IMR-90 (cell line): Measurements from ENCODE around the gene CSK. TPM values are rescaled to one million over a fixed set of nuclear protein-coding genes. Genes with fewer than 3 reads are reported as not detected.

Experiments used
- ATAC-seq: fragments of 200-7000 bp; cut with Tn5 transposase; 2 replicates; pipeline ENCODE4 v1.9.1; 2020; ENCODE audit warnings: low read depth, mild to moderate bottlenecking, moderate library complexity
- BruUV-seq: library from RNA; stranded (reverse); fragments of 400-500 nt; replicated peaks from 2 replicates; lab custom pipeline; 2021; lab: Mats Ljungman, UMichigan
- CTCF ChIA-PET: fragments of 300-600 bp; formaldehyde crosslinking; extraction: SDS; loops from one replicate; lab custom pipeline; 2021; ENCODE audit warnings: antibody characterized with exemption; lab: Yijun Ruan, JAX
- POLR2A ChIA-PET: fragments of 300-600 bp; sonication (Branson Sonifier 250); formaldehyde crosslinking; loops from one replicate; lab custom pipeline; 2022; ENCODE audit warnings: antibody characterized with exemption; ENCODE audit not compliant: unreplicated experiment; lab: Charles Lee
- DNase-seq: peaks from one replicate; pipeline ENCODE4 v3.0.0; 2013
- H2AFZ ChIP-seq: replicated peaks from 2 replicates; pipeline ENCODE3; 2013; ENCODE audit warnings: low read length, mild to moderate bottlenecking; ENCODE audit not compliant: poor library complexity
- H2AK5ac ChIP-seq: 2 replicates; pipeline ENCODE4 v1.6.1; 2013; ENCODE audit warnings: low read depth, low read length, inconsistent platforms
- H2AK9ac ChIP-seq: replicated peaks from 2 replicates; pipeline ENCODE3; 2013; ENCODE audit warnings: mild to moderate bottlenecking, low read depth, low read length, moderate library complexity; ENCODE audit not compliant: poor library complexity
- H2BK120ac ChIP-seq: 2 replicates; pipeline ENCODE4 v1.6.1; 2013; ENCODE audit warnings: low read depth, low read length, inconsistent platforms
- H2BK15ac ChIP-seq: 3 replicates; pipeline ENCODE4 v1.6.1; 2013; ENCODE audit warnings: low read depth, low read length, inconsistent platforms
- H2BK20ac ChIP-seq: 2 replicates; pipeline ENCODE4 v1.6.1; 2013; ENCODE audit warnings: low read depth, mild to moderate bottlenecking, inconsistent platforms, low read length, moderate library complexity
- H2BK5ac ChIP-seq: 2 replicates; pipeline ENCODE4 v1.6.1; 2013; ENCODE audit warnings: mild to moderate bottlenecking, low read depth, low read length, inconsistent platforms; ENCODE audit not compliant: poor library complexity, severe bottlenecking
- H3K14ac ChIP-seq: replicated peaks from 2 replicates; pipeline ENCODE4 v1.6.1; 2013; ENCODE audit warnings: low read depth, low read length, inconsistent platforms
- H3K18ac ChIP-seq: 2 replicates; pipeline ENCODE4 v1.6.1; 2013; ENCODE audit warnings: low read depth, low read length, control low read depth
- H3K23ac ChIP-seq: 2 replicates; pipeline ENCODE4 v1.6.1; 2013; ENCODE audit warnings: low read depth, low read length, inconsistent platforms
- H3K27ac ChIP-seq: 2 replicates; pipeline ENCODE4 v1.5.1; 2013; ENCODE audit warnings: mild to moderate bottlenecking, control low read depth, low read length; ENCODE audit not compliant: insufficient read depth
- H3K27me3 ChIP-seq: 2 replicates; pipeline ENCODE4 v1.6.1; 2013; ENCODE audit warnings: low read length; ENCODE audit not compliant: control insufficient read depth, insufficient read depth
- H3K36me3 ChIP-seq: 2 replicates; pipeline ENCODE4 v1.6.1; 2013; ENCODE audit warnings: low read length, mixed read lengths; ENCODE audit not compliant: control insufficient read depth, insufficient read depth
- H3K4ac ChIP-seq: 2 replicates; pipeline ENCODE4 v1.6.1; 2013; ENCODE audit warnings: low read depth, low read length, inconsistent platforms
- H3K4me1 ChIP-seq: 2 replicates; pipeline ENCODE4 v1.6.1; 2013; ENCODE audit warnings: low read length, mixed read lengths; ENCODE audit not compliant: control insufficient read depth, insufficient read depth
- H3K4me2 ChIP-seq: 2 replicates; pipeline ENCODE4 v1.6.1; 2013; ENCODE audit warnings: low read depth, mild to moderate bottlenecking, control low read depth, low read length, moderate library complexity
- H3K4me3 ChIP-seq: 2 replicates; pipeline ENCODE4 v1.5.1; 2013; ENCODE audit warnings: low read depth, mild to moderate bottlenecking, control low read depth, low read length, moderate library complexity; ENCODE audit not compliant: insufficient read depth
- H3K56ac ChIP-seq: 2 replicates; pipeline ENCODE4 v1.6.1; 2013; ENCODE audit warnings: low read length, inconsistent platforms; ENCODE audit not compliant: insufficient read depth; ENCODE audit errors: extremely low read depth
- H3K79me1 ChIP-seq, 2 experiments: 2 replicates each; pipeline ENCODE4 v1.6.1; 2013; ENCODE audit warnings: low read length in 2 of 2, inconsistent platforms in 1 of 2, low read depth in 1 of 2
- H3K9ac ChIP-seq: 2 replicates; pipeline ENCODE4 v1.6.1; 2013; ENCODE audit warnings: low read depth, low read length, control low read depth
- H3K9me1 ChIP-seq: 2 replicates; pipeline ENCODE4 v1.6.1; 2013; ENCODE audit warnings: low read length, inconsistent platforms; ENCODE audit not compliant: insufficient read depth
- H3K9me3 ChIP-seq: 2 replicates; pipeline ENCODE4 v1.6.1; 2013; ENCODE audit warnings: low read length; ENCODE audit not compliant: control insufficient read depth, insufficient read depth
- H4K20me1 ChIP-seq: 2 replicates; pipeline ENCODE4 v1.6.1; 2013; ENCODE audit warnings: low read length, inconsistent platforms; ENCODE audit not compliant: insufficient read depth
- H4K5ac ChIP-seq: 2 replicates; pipeline ENCODE4 v1.6.1; 2013; ENCODE audit warnings: mild to moderate bottlenecking, low read depth, low read length, control low read depth
- H4K8ac ChIP-seq, 2 experiments: 2 replicates each; pipeline ENCODE4 v1.6.1; 2013; ENCODE audit warnings: low read depth in 2 of 2, low read length in 2 of 2, control low read depth in 1 of 2, inconsistent platforms in 1 of 2
- H4K91ac ChIP-seq: 2 replicates; pipeline ENCODE4 v1.6.1; 2013; ENCODE audit warnings: low read depth, low read length, inconsistent platforms; ENCODE audit not compliant: insufficient read depth
- BHLHE40 ChIP-seq: fragments of 150-350 bp; IDR thresholded peaks from 2 replicates; pipeline ENCODE4 v1.6.1; 2016; ENCODE audit warnings: mild to moderate bottlenecking, low read depth, low read length
- CEBPB ChIP-seq: IDR thresholded peaks from 2 replicates; pipeline ENCODE4 v1.6.1; 2012; ENCODE audit warnings: low read depth, low read length, improper control_type of control experiment
- CHD1 ChIP-seq: IDR thresholded peaks from 2 replicates; pipeline ENCODE4 v1.6.1; 2012; ENCODE audit warnings: low read depth, low read length, improper control_type of control experiment
- CTCF ChIP-seq: conservative IDR thresholded peaks from 2 replicates; pipeline ENCODE4 v1.5.1; 2012; ENCODE audit warnings: mild to moderate bottlenecking, low read depth, low read length, improper control_type of control experiment
- ELK1 ChIP-seq: fragments of 150-350 bp; IDR thresholded peaks from 2 replicates; pipeline ENCODE4 v1.6.1; 2016; ENCODE audit warnings: low read depth, mild to moderate bottlenecking, low read length, moderate library complexity, borderline replicate concordance
- MAFK ChIP-seq: IDR thresholded peaks from 2 replicates; pipeline ENCODE4 v1.6.1; 2012; ENCODE audit warnings: low read depth, low read length, improper control_type of control experiment
- MAZ ChIP-seq: IDR thresholded peaks from 2 replicates; pipeline ENCODE4 v1.6.1; 2012; ENCODE audit warnings: low read depth, mild to moderate bottlenecking, low read length, improper control_type of control experiment, moderate library complexity, borderline replicate concordance
- MXI1 ChIP-seq: IDR thresholded peaks from 2 replicates; pipeline ENCODE4 v1.6.1; 2012; ENCODE audit warnings: low read depth, mild to moderate bottlenecking, low read length, moderate library complexity, borderline replicate concordance
- RCOR1 ChIP-seq: IDR thresholded peaks from 2 replicates; pipeline ENCODE4 v1.6.1; 2012; ENCODE audit warnings: mild to moderate bottlenecking, low read length, improper control_type of control experiment; ENCODE audit not compliant: insufficient replicate concordance
- RFX5 ChIP-seq: IDR thresholded peaks from 2 replicates; pipeline ENCODE4 v1.8.0; 2012; ENCODE audit warnings: low read depth, mild to moderate bottlenecking, low read length, moderate library complexity
- SMC3 ChIP-seq: fragments of 150-350 bp; IDR thresholded peaks from 2 replicates; pipeline ENCODE4 v1.6.1; 2016; ENCODE audit warnings: low read depth, mild to moderate bottlenecking, antibody characterized with exemption, low read length, moderate library complexity
- USF2 ChIP-seq: fragments of 150-350 bp; IDR thresholded peaks from 2 replicates; pipeline ENCODE4 v1.6.1; 2017; ENCODE audit warnings: mild to moderate bottlenecking, antibody characterized with exemption, low read length, low read depth
- WGBS, 2 experiments: methylation state at CpG; one replicate each; pipeline versions ENCODE4 v1.1.5 to v1.1.7; 2013; ENCODE audit warnings: missing lambda C conversion rate in 2 of 2; ENCODE audit not compliant: insufficient read length in 1 of 2; ENCODE audit errors: extremely low coverage in 2 of 2; 5-methylcytosine and 5-hydroxymethylcytosine counted together
- dilution Hi-C: fragments of 300-500 bp; cut with HindIII; formaldehyde crosslinking; loops from one replicate; pipeline ENCODE4 v1.14.3; 2018; ENCODE audit warnings: low sequenced_read_pairs; ENCODE audit not compliant: unreplicated experiment
- in situ Hi-C: fragments of 300-500 bp; cut with MboI; formaldehyde crosslinking; loops from 3 replicates; pipeline ENCODE4 v1.14.3; 2019; ENCODE audit warnings: low sequenced_read_pairs, inconsistent platforms, mixed read lengths
- intact Hi-C: fragments of 100-400 bp; cut with micrococcal nuclease; formaldehyde crosslinking; loops from 2 replicates; pipeline ENCODE4 v1.10.0; 2022
- polyA plus RNA-seq, 3 experiments: library from polyadenylated mRNA; depleted of rRNA; stranded (reverse); fragments of >200 nt; gene quantifications; 2 replicates each; pipeline ENCODE4 v1.2.3, GENCODE V29; 2012; ENCODE audit warnings: low replicate concordance in 1 of 3
- total RNA-seq: library from RNA; depleted of rRNA; stranded (reverse); fragments of >200 nt; gene quantifications from 2 replicates; pipeline ENCODE4 v1.2.3, GENCODE V29; 2012

The CSK gene
- total and polyA plus RNA-seq, 2 of the 4 experiments (the other 2 are of a cell fraction), result 10.8 to 54.0 TPM

- H3K23ac ChIP-seq, result no peak overlapping the region
Measured at GRCh38 chr15:74802862-74803447, 21.1 kb downstream of the CSK start.

More at GRCh38 chr15:74802862-74803447, 21.1 kb downstream of the CSK start:
- CTCF ChIA-PET, result interaction anchor here (1.2 kb wide), 1 partner anchor 32 kb away, joined by 3 read pairs; no protein-coding TSS in a partner anchor
- no peak overlapping the region for H2AK5ac ChIP-seq
- no peak for ATAC-seq
- H2BK20ac ChIP-seq, result no peak overlapping the region
- no peaks in the 10 kb centered on the region for H3K9me1 ChIP-seq
- no peak overlapping the region for H2BK5ac ChIP-seq
- H2AK9ac ChIP-seq, result no peak overlapping the region
- in situ Hi-C loops, result no loop called here
- dilution Hi-C loops, result no loop called here
- POLR2A ChIA-PET, result no interaction called here
- H4K8ac ChIP-seq, result no peak overlapping the region
- 91% methylated on average over 16 of the region's 31 CpGs; no CpG with 5 or more reads in 1 of the 2 experiments for WGBS, 2 experiments
- TF ChIP-seq RFX5, result no peak
- TF ChIP-seq MAZ, result no peak
- TF ChIP-seq SMC3, result no peak
- TF ChIP-seq CEBPB, result no peak
- TF ChIP-seq MXI1, result no peak
- TF ChIP-seq CTCF, result no peak
- no peak for TF ChIP-seq USF2
- no peak for TF ChIP-seq RCOR1
- no peak for TF ChIP-seq ELK1
- no peak for TF ChIP-seq BHLHE40
- no peak for TF ChIP-seq CHD1
- no peak for TF ChIP-seq MAFK
- no TSS peak for BruUV-seq
- H4K5ac ChIP-seq, result no peak overlapping the region
- peaks cover 25% of the 10 kb centered on the region for H4K20me1 ChIP-seq
- H3K27ac ChIP-seq, result no peak overlapping the region
- H3K4me3 ChIP-seq, result no peak overlapping the region
- H3K27me3 ChIP-seq, result no peaks in the 10 kb centered on the region
- H2BK120ac ChIP-seq, result no peak overlapping the region
- no peak overlapping the region for H4K91ac ChIP-seq
- peaks cover 2% of the 10 kb centered on the region; the same call in 1 of the 2 replicates for H3K4me1 ChIP-seq
- no peak overlapping the region for H2BK15ac ChIP-seq
- H3K4ac ChIP-seq, result no peak overlapping the region
- H3K36me3 ChIP-seq, result peaks cover 43% of the 10 kb centered on the region
- no peak overlapping the region for H3K56ac ChIP-seq
- H3K9me3 ChIP-seq, result no peaks in the 10 kb centered on the region
- H3K79me1 ChIP-seq, result peaks cover 3 to 31% of the 10 kb centered on the region in 2 experiments; a peak in 2 of 4 replicates
- H3K14ac ChIP-seq, result no peak overlapping the region
- H3K4me2 ChIP-seq, result no peak overlapping the region
- DNase-seq, result no peak
- peak overlapping the region; percentile 5 for H2AFZ ChIP-seq
- H3K9ac ChIP-seq, result no peak overlapping the region
- H3K18ac ChIP-seq, result no peak overlapping the region
- intact Hi-C loops, result no loop called here
